K562 treated with DMSO at 1 percent for 12 hours (cell line): ENCODE results near the gene HOXD12. TPM values are rescaled to one million over a fixed set of nuclear protein-coding genes. Genes with fewer than 3 reads are reported as not detected.

ENCODE experiments used
- total RNA-seq: library from RNA; unstranded; fragments of 300-600 nt; gene quantifications from 2 replicates; pipeline ENCODE4 v1.2.3, GENCODE V29; 2022; ENCODE audit not compliant: insufficient read depth

The HOXD12 gene, protein sequence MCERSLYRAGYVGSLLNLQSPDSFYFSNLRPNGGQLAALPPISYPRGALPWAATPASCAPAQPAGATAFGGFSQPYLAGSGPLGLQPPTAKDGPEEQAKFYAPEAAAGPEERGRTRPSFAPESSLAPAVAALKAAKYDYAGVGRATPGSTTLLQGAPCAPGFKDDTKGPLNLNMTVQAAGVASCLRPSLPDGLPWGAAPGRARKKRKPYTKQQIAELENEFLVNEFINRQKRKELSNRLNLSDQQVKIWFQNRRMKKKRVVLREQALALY
- total RNA-seq: not detected in 2 replicates

DNA sequence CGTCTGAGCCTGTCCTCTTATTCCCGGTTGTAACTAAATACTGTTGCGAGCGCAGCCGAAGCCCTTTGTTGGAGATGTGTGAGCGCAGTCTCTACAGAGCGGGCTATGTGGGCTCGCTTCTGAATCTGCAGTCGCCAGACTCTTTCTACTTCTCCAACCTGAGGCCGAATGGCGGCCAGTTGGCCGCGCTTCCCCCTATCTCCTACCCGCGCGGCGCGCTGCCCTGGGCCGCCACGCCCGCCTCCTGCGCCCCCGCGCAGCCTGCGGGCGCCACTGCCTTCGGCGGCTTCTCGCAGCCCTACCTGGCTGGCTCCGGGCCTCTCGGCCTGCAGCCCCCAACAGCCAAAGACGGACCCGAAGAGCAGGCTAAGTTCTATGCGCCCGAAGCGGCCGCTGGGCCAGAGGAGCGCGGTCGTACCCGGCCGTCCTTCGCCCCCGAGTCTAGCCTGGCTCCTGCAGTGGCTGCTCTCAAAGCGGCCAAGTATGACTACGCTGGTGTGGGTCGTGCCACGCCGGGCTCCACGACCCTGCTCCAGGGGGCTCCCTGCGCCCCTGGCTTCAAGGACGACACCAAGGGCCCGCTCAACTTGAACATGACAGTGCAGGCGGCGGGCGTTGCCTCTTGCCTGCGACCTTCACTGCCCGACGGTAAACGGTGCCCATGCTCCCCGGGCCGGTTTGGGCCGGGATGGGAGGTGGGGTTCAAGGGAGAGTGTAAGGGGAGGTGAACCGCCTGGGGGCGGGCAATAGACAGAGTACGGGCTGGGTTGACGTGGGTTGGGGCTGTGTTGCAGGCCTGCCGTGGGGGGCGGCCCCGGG is at the start of gene HOXD12:
Gene HOXD12 (plus strand): TSS at position 68 of the 819 bp plus-strand sequence. CDS start 7 bp downstream, at position 75.

DNA sequence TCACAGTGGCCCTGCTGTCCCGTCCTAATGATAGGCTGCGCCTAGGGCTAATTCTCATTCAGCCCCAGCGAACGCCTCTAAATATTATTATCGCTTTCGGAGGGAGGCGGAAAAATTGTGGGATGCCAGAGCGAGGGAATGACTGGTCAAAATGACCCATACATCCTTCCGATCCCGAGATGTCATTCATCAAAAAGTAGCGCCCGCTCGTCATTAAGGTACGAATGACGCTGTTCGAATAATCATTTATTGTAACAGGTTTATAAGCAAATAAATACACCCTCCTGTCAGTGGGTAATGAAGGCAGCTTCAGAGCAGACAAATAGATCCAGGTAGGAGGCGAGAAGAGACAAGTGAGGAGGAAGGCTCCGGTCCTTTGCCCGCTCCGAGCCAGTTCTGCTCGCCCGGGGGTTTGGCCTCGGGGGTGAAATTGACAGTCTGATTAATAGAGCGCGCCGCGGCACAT is 15.8 kb upstream of the HOXD12 start, which contains the start of gene EVX2:
Gene EVX2 (minus strand): TSS at position 167 of the 466 bp plus-strand sequence. CDS start 186 bp downstream, outside the sequence.

DNA sequence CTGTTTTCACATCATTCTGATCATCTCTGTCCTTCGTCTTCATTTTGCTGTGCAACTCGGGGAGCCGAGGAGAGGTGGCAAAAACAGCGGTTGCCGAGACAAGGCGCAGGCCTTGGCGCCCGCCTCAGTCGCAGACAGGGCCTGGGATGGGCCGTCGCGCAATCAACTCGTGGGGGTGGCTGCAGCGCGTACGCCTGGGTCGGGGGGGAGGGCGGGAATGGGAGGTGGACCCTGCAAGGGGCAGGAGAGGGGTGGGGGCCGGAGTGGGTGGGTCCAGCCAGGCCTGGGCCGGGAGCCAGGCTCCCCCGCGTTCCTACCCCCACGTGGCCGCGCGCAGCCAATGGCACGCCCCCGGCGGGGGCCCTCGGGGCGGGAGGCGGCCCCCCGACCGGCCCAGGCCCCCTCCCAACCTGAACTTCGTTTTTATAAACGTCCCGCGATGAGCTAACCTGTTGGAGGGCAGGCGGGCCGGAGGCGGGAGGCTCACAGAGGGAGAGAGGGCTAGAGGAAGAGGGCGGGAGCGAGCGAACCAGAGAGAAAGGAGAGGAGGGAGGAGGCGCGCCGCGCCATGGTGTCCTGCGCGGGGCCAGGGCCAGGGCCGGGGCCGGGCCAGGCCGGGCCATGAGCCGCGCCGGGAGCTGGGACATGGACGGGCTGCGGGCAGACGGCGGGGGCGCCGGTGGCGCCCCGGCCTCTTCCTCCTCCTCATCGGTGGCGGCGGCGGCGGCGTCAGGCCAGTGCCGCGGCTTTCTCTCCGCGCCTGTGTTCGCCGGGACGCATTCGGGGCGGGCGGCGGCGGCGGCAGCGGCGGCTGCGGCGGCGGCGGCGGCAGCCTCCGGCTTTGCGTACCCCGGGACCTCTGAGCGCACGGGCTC is 7.1 kb upstream of the HOXD12 start, which contains the start of gene HOXD13:
Gene HOXD13 (plus strand): TSS at position 452 of the 875 bp plus-strand sequence. CDS start 170 bp downstream, at position 622.

DNA sequence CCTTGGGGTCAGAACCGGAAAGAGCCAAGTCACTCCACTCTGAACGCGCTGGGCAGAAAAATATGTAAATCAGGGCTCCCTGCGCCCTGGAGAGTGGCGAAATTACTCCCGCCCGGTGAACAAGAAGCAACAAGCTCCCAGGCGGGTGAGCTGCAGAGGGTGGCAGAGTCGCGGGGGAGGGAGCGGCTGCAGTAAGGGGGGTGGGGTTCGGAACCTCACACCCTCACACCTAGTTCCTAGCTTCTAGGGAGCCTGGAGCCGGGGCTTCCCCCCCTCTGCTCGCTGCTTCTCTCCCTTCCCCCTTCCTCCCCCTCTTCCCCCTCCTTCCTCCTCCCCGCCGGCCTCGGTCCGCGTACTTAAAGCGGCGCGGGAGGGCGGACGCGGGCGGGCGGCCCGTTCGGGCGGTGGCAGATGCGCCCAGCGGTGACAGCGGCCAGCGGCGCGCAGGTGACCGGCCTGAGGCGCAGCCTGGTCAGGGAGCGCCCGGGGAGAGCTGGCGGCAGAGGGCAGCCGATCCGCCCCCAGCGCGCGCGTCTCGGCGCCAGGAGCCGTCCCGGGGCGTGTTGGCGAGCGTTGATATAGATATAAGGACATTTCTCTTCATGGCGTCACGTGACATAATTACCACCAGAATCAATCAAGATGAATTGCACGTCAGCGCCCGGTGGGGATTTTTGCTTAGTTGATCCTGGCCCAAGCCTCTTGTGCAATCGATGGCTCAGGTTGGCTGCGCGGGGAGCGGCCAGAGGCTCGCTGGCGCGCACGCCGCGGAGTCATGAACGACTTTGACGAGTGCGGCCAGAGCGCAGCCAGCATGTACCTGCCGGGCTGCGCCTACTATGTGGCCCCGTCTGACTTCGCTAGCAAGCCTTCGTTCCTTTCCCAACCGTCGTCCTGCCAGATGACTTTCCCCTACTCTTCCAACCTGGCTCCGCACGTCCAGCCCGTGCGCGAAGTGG is 7.3 kb downstream of the HOXD12 start, which contains the start of gene HOXD11:
Gene HOXD11 (plus strand): TSS at position 700 of the 959 bp plus-strand sequence. CDS start 76 bp downstream, at position 776.

DNA sequence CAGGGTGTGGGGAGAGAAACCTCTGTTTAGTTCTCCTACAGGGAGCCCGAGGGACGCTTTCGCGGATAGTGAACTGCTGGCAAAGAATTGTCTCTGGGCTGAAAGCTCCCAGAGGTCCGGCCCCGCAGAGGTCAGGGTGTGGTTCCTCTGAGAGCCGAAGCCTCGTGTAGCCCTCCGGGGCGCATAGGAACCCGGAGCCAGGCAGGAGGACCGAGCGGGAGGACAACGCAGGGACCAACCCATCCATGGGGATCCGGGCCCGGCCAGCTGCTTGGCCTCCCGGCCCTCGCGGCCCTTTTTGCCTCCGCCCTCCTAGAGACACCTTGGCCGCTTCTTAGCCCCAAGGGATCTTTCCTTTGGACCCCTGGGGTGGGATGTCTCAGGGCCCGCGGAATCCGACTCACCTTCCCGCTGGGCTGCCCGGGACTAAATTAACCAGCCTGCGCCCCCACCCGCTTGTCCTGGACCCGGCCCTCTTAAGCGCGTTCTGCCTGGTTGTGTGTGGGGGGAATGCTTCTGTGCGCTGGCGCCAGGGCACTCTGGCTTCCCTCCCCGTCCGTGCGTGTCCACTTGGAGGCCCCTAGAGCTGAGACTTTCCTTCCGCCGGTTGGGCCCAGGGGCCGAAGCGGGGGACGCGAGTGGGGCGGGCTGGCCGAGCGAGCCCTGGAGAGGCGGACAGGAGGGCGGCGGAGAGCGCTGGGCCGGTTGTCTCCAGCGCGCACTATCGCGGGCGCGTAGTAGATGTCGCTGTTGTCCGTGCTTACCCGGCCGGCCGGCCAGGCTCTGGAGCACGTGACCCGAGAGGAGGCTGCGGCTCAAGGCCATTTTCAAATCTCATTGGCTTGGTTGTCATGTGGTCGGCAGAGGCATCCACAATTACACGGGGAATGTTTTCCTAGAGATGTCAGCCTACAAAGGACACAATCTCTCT is 16.6 kb downstream of the HOXD12 start, which contains the start of gene HOXD10:
Gene HOXD10 (plus strand): TSS at position 896 of the 931 bp plus-strand sequence. CDS start 56 bp downstream, outside the sequence.

DNA sequence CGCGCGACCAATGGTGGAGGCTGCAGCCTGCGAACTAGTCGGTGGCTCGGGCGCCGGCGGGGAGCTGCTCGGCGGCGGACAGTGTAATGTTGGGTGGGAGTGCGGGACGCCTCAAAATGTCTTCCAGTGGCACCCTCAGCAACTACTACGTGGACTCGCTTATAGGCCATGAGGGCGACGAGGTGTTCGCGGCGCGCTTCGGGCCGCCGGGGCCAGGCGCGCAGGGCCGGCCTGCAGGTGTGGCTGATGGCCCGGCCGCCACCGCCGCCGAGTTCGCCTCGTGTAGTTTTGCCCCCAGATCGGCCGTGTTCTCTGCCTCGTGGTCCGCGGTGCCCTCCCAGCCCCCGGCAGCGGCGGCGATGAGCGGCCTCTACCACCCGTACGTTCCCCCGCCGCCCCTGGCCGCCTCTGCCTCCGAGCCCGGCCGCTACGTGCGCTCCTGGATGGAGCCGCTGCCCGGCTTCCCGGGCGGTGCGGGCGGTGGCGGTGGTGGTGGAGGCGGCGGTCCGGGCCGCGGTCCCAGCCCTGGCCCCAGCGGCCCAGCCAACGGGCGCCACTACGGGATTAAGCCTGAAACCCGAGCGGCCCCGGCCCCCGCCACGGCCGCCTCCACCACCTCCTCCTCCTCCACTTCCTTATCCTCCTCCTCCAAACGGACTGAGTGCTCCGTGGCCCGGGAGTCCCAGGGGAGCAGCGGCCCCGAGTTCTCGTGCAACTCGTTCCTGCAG is 23.3 kb downstream of the HOXD12 start, which contains the start of gene HOXD9:
Gene HOXD9 (plus strand): TSS at position 37 of the 728 bp plus-strand sequence. CDS start 50 bp downstream, at position 87.

DNA sequence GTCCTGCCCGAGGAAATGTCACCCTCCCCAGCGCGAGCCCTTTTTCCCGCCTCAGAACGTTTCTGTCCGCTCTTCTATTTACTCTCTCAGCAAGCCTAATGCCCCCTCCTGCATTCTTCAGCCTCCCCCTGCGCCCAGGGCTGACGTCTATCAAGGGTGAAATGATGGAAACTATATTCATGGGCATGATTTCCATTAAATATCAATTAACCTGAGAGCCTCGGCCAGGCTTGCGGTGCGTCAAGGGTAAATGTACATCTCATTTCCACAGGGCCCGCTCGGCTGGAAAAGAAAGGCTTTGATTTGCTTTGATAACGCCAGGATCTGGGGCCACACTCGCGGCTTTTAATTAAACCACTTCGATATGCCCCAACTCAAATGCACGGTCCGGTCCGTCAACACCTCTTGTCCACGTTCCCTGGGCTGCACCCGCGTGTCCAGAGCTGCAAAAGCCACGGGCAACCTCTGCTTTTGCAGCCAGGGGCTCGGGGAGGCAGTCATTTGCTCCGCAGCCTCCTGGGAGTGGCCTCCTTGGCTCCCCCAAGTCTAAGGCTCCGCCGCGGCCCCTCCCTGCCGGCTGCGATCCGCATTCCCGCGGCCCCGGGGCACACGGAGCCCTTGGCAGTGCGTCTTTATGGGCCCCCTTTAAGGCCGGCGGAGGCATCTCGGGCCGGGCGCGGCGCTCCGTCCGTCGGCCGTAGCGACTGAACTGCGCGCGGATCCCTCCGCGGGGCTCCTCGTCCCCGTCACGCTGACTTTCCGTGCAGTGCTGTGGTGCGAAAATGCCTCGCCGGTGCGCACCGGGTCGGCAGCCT is 29.6 kb downstream of the HOXD12 start, which contains the start of gene HOXD8:
Gene HOXD8 (plus strand): TSS at position 724 of the 815 bp plus-strand sequence. CDS start 662 bp downstream, outside the sequence.

DNA sequence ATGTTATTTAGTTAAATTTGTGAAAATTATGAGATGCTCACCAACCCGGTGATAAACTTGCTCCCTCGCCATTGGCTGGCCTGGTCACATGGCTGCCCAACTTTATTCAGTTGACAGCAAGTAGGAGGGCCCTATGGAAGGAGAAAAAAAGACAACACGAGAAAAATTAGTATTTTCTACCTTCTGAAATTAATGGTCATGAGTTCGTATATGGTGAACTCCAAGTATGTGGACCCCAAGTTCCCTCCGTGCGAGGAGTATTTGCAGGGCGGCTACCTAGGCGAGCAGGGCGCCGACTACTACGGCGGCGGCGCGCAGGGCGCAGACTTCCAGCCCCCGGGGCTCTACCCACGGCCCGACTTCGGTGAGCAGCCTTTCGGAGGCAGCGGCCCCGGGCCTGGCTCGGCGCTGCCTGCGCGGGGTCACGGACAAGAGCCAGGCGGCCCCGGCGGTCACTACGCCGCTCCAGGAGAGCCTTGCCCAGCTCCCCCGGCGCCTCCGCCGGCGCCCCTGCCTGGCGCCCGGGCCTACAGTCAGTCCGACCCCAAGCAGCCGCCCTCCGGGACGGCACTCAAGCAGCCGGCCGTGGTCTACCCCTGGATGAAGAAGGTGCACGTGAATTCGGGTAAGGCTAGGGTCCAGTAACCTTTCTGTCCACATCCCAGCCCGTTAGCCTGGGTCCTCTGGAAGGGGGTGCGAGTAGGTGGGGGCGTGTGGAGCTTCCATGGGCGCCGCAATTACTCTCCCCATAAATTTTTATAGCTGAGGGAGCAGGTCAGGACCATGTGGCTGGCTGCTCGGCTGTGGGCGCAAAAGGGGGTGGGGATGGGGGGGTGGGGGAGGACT is 52.1 kb downstream of the HOXD12 start, which contains the start of gene HOXD4:
Gene HOXD4 (plus strand): TSS at position 109 of the 846 bp plus-strand sequence. CDS start 84 bp downstream, at position 193.

Other genes with a start within 250 kb of the HOXD12 start
- 23.3 and 34.3 TPM in 2 replicates for gene LNPK, start 97.5 kb upstream of the HOXD12 start, total RNA-seq
- gene EVX2, start 15.8 kb upstream of the HOXD12 start, total RNA-seq: not detected in 2 replicates
- gene HOXD13, start 7.1 kb upstream of the HOXD12 start, total RNA-seq: not detected in 2 replicates
- not detected in 2 replicates for gene HOXD11, start 7.5 kb downstream of the HOXD12 start, total RNA-seq
- not detected in 2 replicates for gene HOXD10, start 17.0 kb downstream of the HOXD12 start, total RNA-seq
- not detected in 2 replicates for gene HOXD9, start 22.9 kb downstream of the HOXD12 start, total RNA-seq
- 0.99 TPM in 1 of 2 replicates, not detected in the other for gene HOXD8, start 29.9 kb downstream of the HOXD12 start, total RNA-seq
- not detected in 2 replicates for gene HOXD4, start 51.8 kb downstream of the HOXD12 start, total RNA-seq
- gene HOXD3, start 57.5 kb downstream of the HOXD12 start, total RNA-seq: not detected in 2 replicates
- not detected in 2 replicates for gene HOXD1, start 88.9 kb downstream of the HOXD12 start, total RNA-seq
- 53.2 and 61.2 TPM in 2 replicates for gene MTX2, start 169.6 kb downstream of the HOXD12 start, total RNA-seq